T-helper 1 cell (primary cell): Measurements from ENCODE around the gene BRICD5.

Experiments
- DNase-seq, 5 donors: peaks; one replicate each; pipeline ENCODE4 v3.0.0-alpha.2; 2012 to 2020

The BRICD5 gene

DNA sequence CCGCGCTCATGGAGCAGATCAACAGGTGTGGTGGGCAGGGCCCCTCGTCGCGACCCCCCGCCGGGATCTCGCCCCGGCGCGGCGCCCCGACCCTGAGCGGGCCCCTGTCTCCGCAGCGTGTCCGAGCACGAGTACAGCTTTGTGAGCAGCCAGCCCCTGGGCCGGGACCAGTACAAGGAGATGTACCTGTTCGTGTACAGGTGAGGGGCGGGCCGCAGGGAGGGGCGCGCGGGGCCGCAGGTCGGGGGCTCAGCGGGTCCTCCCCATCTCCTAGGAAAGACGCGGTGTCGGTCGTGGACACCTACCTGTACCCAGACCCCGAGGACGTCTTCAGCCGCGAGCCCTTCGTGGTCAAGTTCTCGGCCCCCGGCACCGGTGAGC is 26.4 kb upstream of the BRICD5 start:
- no peak for DNase-seq

GRCh38 chr16:2236337-2237101 is 25.9 kb upstream of the BRICD5 start, which contains the start of gene DNASE1L2:
Gene DNASE1L2 (plus strand): TSS chr16:2236444. CDS start chr16:2236817, 373 bp downstream.
- DNase-seq, result no peak

DNA sequence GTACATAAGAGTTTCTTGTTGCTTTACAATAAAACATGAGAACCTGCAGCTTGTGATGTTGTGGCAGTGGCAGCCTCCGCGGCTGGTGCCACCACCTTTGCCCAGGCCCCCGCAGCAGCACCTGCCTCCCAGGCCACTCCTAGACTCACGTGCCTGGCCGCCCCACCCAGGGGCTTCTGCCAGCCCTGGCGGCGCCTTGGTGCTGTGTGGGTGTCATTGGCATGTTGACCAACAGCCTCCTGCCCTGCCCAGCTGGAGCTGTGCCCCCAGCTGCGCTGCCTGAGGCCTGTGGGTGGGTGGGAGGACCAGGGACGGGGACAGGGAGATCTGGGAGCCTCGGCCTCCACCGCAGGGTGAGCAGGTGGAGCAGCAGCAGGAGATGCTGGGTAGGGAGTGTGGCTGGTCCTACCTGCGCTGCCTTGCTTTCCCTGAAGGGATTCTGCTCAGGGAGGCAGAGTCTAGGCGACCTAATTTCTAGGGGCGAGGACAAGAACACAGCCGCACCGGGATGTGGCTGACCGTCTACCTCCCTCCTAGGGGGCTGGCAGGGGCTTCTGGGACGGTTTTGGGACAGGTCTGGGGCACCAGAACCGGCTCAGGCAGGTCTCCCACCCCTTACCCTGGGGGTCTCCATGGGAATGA is 25.2 kb upstream of the BRICD5 start:
- DNase-seq, result no peak

DNA sequence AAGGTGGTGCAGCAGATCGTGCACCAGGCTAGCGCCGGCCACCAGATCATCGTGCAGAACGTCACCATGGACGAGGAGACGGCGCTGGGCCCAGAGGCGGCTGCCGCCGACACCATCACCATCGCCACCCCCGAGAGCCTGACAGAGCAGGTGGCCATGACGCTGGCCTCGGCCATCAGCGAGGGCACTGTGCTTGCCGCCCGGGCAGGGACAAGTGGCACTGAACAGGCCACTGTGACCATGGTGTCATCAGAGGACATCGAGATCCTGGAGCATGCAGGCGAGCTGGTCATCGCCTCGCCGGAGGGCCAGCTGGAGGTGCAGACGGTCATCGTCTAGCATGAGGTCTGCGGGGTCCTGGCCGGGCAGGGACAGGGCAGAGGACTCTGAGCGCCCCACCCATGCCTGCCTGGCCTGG is 24.6 kb upstream of the BRICD5 start:
- DNase-seq, result no peak

DNA sequence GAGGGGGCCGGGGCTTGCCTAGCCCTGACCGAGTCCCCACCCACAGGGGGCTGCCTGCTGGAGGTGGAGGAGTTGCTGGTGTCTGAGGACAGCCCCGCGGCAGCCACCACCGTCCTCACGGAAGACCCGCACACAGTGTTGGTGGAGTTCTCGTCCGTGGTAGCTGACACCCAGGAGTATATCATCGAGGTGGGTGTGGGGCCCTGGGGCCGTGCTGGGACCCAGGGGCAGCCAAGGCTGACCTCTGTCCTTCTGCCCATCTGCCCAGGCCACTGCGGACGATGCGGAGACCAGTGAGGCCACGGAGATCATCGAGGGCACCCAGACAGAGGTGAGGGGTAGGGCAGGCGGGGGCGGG is 24.1 kb upstream of the BRICD5 start:
- no peak for DNase-seq

DNA sequence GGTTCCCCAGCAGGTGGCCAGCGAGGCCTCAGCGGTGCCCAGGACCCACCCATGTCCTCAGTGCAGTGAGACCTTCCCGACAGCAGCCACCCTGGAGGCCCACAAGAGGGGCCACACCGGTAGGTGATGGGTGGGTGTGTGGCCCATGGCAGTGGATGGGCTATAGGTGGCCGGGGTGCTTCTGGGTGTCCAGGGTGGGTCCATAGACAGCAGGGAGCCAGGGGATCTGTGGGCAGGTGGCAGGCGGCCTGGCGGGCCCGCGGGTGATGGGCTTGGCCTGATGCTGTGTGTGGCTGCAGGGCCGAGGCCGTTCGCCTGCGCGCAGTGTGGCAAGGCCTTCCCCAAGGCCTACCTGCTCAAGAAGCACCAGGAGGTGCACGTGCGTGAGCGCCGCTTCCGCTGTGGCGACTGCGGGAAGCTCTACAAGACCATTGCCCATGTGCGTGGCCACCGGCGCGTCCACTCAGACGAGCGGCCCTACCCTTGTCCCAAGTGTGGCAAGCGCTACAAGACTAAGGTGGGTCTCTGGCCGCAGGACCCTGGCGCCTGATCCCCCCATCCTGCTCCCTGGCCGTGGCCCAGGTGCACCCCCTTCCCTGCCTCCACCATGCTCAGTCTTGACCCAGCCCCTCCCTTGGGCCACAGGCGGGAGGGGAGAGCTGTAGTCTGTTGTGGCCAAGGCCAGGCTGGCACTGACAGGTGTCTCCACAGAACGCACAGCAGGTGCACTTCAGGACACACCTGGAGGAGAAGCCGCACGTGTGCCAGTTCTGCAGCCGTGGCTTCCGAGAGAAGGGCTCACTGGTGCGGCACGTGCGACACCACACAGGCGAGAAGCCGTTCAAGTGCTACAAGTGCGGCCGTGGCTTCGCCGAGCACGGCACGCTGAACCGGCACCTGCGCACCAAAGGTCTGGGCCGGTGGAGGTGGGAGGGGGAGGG is 23.5 kb upstream of the BRICD5 start:
- DNase-seq, result no peak

- no peak for DNase-seq
Observed at GRCh38 chr16:2233046-2233775, 22.5 kb upstream of the BRICD5 start.

DNA sequence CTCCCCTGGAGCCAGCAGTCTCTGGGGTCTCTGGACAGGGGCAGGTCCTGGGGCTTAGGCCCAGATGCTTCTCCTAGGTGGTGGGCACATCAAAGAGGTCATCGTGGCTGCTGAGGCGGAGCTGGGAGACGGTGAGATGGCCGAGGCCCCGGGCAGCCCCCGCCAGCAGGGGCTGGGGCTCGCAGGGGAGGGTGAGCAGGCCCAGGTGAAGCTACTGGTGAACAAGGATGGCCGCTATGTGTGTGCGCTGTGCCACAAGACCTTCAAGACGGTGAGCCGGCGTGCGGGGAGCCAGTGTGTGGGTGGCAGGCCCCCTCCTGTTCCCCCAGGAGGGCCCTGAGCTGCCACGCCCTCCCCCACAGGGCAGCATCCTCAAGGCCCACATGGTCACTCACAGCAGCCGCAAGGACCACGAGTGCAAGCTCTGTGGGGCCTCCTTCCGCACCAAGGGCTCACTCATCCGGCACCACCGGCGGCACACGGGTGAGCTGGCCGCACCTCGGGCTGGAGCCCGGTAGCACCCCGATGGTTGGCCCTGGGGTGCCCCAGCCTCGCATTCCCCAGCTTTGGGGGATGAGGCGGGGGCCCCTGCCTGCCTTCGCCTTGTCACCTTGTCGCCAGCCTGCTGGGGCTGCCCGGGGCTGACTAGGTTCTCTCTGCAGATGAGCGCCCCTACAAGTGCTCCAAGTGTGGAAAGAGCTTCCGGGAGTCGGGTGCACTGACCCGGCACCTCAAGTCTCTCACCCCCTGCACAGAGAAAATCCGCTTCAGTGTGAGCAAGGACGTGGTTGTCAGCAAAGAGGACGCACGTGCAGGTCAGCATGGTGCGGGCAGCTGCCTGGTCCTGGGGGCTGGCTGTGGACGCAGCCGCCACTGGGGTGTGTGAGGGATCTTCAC is 21.7 kb upstream of the BRICD5 start:
- DNase-seq, result no peak

- no peak for DNase-seq
Observed at GRCh38 chr16:2231016-2231931, 20.6 kb upstream of the BRICD5 start.

GRCh38 chr16:2230376-2230775 is 19.7 kb upstream of the BRICD5 start:
- no peak for DNase-seq

DNA sequence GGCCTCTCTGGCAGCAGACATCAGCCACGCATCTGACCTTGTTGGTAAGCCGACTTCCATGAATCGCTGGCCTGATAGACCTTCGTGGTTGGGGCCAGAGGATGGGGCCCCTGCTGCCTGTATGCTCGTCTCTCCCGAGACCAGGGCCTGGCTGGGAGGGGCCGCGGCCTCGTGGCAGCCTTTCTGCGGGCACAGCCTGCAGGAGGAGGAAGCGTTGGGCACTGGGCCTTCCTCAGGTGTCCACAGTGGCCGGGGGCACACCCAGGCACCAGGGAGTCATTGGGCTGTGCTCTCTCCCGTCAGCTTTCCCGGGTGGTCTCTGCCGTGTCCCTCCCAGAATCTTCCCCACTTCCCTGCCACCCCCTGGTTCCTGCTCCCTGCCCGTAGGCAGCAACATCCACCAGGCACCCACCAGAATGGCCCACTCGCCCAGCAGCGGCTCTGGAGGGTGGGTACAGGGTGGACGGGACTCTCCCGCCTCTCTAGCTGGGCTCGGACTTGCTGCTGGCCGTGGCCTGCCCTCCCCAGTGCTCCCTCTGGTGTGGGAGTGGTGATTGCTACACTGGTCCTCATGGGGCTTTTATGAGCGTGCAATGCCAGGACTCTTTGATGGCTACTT is 19.1 kb upstream of the BRICD5 start:
- no peak for DNase-seq

DNA sequence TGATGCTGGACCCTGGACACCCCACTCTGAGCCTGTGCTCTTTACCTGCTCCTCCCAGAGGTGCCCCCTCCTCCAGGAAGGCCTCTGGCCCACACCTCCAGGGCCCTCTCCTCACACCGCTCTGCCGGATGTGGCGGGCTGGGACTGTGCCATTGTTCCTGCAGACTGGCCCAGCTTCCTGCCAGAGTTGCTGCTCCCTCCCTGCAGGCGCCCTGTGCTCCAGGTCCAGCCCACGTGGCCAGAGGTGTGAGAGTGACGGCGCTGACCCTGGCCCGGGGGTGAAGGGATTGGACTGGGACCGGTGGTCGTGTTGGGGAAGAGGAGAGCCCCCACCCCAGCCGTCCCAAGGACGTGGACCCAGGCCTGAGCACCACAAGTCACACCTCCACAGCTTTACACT is 18.4 kb upstream of the BRICD5 start:
- no peak for DNase-seq

DNA sequence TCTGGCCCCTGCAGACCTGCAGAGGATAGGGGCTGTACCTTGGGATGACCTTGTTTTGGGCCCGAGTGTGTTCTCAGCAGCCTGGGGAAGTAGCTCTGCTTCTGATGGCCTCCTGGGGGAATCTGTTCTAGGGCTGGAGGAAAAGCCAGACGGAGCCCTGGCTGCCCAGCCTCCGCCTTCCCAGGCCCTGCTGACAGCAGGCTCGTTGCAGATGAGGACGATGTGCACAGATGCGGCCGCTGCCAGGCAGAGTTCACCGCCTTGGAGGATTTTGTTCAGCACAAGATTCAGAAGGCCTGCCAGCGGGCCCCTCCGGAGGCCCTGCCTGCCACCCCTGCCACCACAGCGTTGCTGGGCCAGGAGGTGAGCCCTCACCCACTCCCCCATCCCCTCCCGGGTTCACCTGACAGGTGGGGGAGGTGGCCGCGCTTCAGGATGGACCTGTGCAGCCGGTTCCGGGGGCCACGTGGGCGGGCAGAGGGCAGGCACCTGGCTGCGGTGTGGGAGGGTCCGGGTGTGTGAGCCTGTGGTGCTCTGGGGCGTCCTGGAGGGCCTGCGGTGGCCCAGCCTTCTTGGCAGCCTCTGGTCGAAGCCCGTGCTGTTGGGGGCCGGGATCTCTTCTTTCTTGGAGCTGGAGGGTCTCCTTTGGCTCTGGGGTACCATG is 17.6 kb upstream of the BRICD5 start:
- DNase-seq, result no peak

GRCh38 chr16:2226918-2227317 is 16.3 kb upstream of the BRICD5 start:
- DNase-seq, result no peak

- DNase-seq, result no peak
Observed at GRCh38 chr16:2226245-2226793, 15.7 kb upstream of the BRICD5 start.

DNA sequence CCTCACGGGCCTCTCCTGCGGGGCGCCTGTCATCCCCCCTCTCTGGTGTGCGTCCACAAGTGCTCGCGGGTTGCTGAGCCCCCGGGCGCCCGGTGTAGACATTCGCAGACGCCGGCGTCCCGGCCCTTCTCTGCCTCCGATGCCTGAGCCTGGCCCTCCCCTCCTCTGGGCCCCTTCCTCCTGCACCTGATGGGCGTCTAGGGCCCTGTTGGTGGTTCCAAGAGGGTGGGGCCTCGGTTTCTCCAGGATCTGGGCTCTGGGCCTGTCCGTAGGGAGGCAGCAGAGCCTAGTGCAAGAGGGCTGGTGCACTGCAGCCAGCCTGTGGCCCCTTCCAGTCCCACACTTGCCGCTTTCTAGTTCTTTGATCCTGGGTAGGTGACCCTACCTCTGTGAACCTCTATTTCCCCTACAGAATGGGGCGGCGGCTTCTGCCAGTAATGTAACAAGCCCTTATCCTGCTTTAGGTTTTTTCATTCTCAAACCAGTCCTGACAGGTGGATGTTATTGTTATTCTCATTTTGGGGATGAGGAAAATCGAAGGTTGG is 13.4 kb upstream of the BRICD5 start:
- peak in 2 of 5 donors; percentile 18 to 35 for DNase-seq

DNA sequence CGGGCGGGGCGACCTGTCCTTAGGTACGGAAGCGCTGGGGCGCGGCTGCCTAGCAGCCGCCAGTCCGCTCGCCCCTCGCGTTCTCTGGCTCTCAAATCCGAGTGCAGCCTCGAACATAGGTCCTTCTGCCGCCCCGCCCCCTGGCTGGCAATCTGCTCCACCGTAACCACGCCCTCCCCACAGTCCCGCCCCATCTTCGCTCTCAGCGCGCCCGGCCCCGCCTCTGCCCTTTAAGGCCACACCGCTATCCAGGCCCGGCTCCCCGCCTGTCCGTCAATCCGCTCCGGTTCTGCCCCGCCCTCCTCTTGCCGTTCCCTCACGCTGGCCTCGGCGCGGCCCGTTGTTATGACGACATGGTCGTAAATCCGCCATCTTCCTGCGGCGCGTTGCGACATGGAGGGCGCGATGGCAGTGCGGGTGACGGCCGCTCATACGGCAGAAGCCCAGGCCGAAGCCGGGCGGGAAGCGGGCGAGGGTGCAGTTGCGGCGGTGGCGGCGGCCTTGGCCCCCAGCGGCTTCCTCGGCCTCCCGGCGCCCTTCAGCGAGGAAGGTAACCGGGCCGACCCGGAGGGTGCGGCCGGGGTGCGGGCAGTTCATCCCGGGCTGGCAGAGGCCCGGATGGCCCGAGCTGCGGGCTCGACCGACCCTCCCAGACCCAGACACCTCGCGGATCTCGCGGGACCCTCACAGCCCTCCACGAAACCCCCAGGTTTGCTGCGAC is 12.7 kb upstream of the BRICD5 start, which contains the start of gene E4F1:
Gene E4F1, plus strand, starts transcription at position 371 of the 721 bp plus-strand sequence. Its CDS starts 23 bp downstream, at position 394.
- DNase-seq, result peak; percentile 98 to 100 (median 99)

- DNase-seq, result no peak
Observed at GRCh38 chr16:2216330-2216729, 5.7 kb upstream of the BRICD5 start.
